HG03108 (cell line): Measurements from ENCODE around the gene L3MBTL2.
A peak's percentile ranks its signal among the peaks of the same experiment; 100 is the strongest.
"Not testable (repeated sequence)": the region's sequence is repeated elsewhere in the genome, so short reads cannot be mapped to it uniquely, and the experiment has no call there.

Experiments
- ATAC-seq: cut with Tn5 transposase; IDR thresholded peaks from one replicate; pipeline ENCODE4 v1.9.1; 2021; ENCODE audit warnings: moderate library complexity; ENCODE audit not compliant: unreplicated experiment

L3MBTL2 gene

DNA sequence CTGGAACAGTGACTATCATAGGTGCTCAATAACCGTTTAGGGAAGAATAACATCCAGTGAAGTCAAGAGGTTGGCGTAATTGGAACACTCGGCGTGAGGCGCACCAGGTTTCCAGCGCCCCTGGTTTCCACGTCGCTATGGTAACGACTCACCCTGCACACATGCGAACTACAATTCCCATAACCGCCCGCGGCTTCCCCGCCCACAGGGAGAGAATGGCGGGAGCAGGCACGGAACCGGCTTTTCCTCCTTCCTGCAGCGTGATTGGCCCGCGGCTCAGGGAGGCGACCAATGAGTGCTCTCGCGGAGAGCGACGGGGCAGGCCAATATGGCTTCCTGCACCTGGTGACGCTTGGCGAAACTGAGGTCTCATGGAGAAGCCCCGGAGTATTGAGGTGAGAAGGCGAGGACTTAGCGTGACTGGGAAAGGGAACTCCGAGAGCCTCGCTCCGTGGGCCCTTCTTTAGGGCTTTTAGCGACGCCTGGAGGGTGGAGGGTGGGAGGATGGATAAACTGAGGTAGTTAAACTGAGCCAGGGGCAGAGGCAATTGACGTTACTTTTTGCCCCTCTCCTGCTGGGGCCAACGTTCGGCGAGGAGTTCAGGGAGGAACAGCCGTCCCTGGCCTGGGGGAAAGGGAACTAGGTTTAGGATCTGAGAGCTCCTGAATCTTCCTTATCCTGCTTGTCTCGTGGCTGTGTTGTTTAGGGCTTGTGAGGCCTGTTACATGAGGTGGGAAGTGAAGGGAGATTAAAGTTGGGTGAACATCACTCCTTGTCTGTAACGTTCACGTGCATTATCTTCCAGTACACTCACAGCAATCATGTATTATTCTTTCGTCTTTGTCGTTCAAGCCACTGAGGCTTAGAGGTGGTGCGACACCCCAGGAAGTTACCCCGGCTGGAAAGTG, at the start of gene L3MBTL2:
Gene L3MBTL2, plus strand, starts transcription at position 321 of the 909 bp plus-strand sequence. Its CDS starts 51 bp downstream, at position 372.
- ATAC-seq: peak; percentile 99

DNA sequence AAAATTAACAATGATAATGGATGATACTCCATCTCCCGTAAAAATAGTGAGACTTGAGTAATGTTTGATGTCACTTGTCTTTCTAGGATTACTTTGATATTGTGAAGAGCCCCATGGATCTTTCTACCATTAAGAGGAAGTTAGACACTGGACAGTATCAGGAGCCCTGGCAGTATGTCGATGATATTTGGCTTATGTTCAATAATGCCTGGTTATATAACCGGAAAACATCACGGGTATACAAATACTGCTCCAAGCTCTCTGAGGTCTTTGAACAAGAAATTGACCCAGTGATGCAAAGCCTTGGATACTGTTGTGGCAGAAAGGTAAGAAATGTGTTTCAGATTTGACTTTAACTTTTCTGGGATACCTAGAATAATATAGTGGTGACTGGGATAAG, 48.0 kb upstream of the L3MBTL2 start:
- ATAC-seq: no peak

DNA sequence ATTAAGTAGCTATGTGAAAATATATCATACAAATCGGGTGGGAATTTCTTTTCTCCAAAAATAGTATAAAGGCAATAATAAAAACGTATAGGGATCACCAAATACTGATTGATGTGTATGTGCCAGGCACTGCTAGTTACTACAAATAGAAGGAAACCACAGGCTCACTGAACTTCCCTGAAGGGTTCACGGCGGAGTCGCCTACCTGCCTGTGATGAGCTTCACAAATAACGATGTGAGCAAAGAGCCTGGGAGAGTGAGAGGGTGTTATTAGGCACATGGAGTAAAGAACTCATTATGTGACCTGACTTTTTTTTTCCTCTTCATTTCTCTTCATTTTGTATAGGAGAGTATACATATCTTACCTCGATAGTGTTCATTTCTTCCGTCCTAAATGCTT, 36.0 kb upstream of the L3MBTL2 start:
- ATAC-seq: no peak

DNA sequence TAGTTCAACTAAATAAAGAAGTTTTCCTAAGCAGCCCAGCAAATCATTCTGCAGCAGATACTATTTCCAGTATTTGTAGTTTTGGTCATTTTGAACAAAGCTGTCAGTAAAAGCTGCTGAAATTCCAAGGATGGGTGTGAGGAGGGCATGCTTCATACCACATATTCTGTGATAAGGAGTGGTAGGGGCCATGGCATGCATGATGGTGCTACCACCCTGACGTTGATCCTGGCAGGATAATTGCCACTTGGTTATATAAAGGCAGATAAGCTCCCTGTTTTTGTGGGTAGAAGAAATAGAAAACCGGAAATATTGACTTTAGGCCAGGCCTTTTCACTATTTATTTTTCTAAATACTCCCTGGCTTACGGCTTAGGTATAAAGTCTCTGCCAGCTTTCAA, 33.1 kb upstream of the L3MBTL2 start:
- no peak for ATAC-seq

DNA sequence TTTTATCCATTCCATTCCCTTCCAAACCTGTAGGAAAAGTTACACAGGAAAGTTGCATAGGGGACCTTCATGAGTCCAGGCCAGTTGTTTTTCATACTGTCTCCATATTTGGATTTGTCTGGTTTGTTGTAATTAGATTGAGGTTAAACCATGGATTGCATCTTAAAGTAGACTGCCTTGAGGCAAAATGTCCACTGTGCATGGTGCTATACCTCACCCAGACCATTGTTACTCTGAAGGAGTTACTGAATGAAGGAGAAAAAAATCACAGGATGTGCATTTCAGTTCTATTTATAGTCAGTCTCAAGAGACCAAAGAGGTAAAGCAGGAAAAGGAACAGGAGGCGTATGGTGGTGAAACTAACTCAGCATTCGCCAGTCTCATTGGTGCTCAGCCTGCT, 29.6 kb upstream of the L3MBTL2 start:
- no peak for ATAC-seq

DNA sequence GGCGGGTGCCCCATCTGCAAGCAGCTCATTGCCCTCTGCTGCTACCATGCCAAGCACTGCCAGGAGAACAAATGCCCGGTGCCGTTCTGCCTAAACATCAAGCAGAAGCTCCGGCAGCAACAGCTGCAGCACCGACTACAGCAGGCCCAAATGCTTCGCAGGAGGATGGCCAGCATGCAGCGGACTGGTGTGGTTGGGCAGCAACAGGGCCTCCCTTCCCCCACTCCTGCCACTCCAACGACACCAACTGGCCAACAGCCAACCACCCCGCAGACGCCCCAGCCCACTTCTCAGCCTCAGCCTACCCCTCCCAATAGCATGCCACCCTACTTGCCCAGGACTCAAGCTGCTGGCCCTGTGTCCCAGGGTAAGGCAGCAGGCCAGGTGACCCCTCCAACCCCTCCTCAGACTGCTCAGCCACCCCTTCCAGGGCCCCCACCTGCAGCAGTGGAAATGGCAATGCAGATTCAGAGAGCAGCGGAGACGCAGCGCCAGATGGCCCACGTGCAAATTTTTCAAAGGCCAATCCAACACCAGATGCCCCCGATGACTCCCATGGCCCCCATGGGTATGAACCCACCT, 28.0 kb upstream of the L3MBTL2 start:
- ATAC-seq: no peak

DNA sequence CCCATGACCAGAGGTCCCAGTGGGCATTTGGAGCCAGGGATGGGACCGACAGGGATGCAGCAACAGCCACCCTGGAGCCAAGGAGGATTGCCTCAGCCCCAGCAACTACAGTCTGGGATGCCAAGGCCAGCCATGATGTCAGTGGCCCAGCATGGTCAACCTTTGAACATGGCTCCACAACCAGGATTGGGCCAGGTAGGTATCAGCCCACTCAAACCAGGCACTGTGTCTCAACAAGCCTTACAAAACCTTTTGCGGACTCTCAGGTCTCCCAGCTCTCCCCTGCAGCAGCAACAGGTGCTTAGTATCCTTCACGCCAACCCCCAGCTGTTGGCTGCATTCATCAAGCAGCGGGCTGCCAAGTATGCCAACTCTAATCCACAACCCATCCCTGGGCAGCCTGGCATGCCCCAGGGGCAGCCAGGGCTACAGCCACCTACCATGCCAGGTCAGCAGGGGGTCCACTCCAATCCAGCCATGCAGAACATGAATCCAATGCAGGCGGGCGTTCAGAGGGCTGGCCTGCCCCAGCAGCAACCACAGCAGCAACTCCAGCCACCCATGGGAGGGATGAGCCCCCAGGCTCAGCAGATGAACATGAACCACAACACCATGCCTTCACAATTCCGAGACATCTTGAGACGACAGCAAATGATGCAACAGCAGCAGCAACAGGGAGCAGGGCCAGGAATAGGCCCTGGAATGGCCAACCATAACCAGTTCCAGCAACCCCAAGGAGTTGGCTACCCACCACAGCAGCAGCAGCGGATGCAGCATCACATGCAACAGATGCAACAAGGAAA, 27.3 kb upstream of the L3MBTL2 start:
- ATAC-seq: no peak

DNA sequence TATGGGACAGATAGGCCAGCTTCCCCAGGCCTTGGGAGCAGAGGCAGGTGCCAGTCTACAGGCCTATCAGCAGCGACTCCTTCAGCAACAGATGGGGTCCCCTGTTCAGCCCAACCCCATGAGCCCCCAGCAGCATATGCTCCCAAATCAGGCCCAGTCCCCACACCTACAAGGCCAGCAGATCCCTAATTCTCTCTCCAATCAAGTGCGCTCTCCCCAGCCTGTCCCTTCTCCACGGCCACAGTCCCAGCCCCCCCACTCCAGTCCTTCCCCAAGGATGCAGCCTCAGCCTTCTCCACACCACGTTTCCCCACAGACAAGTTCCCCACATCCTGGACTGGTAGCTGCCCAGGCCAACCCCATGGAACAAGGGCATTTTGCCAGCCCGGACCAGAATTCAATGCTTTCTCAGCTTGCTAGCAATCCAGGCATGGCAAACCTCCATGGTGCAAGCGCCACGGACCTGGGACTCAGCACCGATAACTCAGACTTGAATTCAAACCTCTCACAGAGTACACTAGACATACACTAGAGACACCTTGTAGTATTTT, 26.6 kb upstream of the L3MBTL2 start:
- ATAC-seq: no peak

DNA sequence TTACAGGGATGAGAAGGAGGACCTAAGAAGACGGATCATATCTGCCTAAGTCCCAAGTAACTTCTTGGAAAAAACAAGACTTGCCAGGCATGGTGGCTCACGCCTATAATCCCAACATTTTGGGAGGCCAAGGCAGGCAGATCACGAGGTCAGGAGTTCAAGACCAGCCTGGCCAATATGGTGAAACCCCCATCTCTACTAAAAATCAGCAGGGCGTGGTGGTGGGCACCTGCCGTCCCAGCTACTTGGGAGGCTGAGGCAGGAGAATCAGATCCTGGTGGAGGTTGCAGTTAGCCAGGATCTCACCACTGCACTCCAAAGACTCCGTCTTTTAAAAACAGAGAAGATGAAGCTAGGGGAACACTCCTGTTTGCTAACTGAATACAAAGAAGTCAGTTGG, 24.8 kb upstream of the L3MBTL2 start:
- ATAC-seq: not testable (repeated sequence)

DNA sequence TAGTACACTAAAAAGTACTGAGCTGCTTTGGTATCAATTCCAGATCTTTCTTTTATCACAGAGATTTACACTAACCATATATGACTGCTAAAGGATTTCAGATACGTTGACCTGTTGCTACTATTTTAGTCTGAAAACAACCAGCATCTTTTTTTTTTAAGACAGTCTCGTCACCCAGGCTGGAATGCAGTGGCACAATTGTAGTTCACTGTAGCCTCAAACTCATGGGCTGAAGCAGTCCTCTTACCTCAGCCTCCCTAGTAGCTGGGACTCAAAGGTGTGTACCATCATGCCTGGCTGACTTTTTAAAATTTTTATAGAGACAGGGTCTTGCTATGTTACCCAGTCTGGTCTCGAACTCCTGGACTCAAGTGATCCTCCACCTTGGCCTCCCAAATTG, 24.2 kb upstream of the L3MBTL2 start:
- no peak for ATAC-seq

DNA sequence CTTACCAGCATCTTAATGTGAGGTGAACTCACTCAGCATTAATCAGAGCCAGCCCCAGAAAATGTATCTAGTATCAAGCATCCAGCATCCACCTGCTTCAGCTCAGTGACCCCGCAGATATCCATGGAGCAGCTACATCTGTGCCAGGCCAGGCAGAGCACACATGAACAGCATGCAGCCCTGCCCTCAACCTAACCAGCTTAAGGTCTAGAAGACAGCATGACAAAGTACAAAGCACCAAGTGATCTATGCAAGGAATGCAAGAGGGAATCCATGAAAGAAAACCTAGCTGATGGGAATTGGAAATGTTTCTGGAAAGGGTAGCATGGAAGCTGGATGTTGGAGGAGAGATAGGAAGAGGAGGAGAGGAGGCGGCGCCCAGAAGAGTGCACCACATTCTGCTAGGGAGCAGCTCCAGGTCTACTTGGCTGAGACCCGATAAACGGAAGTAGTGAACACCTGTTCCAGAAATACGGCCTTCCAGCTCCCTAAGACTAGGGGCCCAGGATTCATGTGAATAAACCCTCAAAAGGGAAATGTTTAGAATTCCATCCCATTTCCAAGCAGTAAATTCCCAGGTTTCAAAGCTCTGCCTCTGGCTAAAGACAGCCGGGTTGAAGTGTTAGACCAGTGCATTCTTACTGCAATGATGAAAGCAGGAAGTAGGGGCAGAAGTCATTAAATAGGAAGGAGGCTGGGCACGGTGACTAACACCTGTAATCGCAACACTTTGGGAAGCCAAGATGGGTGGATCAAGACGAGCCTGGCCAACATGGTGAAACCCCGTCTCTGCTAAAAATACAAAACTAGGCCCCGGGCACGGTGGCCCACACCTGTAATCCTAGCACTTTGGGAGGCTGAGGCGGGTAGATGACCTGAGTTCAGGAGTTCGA, 23.5 kb upstream of the L3MBTL2 start:
- no peak for ATAC-seq

DNA sequence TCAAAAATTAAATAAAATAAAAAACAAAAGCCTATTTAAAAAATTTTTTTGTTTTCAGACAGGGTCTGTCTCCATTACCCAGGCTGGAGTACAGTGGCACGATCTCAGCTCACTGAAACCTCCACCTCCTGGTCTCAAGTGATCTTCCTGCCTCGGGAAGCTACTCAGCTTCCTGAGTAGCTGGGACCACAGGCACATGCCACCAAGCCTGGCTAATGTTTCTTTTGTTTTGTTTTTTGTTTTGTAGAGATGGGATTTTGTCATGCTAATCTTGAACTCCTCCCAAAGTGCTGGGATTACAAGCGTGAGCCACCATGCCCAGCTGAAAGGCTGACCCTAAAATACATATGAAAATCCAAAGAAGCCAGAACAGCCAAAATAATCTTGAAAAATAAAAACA, 20.4 kb upstream of the L3MBTL2 start:
- ATAC-seq: no peak

DNA sequence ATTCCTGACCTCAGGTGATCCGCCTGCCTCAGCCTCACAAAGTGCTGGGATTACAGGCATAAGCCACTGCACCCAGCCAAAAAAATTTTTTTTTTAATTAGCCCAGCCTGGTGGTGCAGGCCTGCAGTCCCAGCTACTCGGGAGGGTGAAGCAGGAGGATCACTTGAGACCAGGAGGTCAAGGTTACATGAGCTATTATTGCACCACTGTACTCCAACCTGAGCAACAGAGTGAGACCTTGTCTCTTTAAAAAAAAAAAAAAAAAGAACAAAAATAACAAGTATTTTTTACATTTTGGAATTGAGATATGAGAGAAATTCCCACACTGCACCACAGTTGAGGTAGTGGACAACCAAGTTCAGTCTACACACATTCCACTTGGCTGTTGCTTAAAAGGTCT, 13.6 kb upstream of the L3MBTL2 start:
- ATAC-seq: no peak

DNA sequence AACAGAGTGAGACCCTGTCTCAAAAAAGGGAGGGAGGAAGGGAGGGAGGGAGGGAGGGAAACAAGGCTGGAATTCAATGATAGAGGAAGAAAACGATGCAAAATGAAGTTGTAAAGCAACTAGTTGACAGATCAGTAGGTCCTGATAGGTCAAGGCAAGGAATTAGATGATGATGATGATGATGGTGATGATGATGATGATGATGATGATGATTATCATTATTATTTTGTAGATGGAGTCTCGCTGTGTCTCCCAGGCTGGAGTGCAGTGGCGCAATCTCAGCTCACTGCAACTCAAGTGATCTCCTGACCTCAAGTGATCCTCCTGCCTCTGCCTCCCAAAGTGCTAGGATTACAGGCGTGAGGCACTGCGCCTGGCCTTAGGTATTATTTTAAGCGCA, 11.3 kb upstream of the L3MBTL2 start:
- ATAC-seq: no peak

DNA sequence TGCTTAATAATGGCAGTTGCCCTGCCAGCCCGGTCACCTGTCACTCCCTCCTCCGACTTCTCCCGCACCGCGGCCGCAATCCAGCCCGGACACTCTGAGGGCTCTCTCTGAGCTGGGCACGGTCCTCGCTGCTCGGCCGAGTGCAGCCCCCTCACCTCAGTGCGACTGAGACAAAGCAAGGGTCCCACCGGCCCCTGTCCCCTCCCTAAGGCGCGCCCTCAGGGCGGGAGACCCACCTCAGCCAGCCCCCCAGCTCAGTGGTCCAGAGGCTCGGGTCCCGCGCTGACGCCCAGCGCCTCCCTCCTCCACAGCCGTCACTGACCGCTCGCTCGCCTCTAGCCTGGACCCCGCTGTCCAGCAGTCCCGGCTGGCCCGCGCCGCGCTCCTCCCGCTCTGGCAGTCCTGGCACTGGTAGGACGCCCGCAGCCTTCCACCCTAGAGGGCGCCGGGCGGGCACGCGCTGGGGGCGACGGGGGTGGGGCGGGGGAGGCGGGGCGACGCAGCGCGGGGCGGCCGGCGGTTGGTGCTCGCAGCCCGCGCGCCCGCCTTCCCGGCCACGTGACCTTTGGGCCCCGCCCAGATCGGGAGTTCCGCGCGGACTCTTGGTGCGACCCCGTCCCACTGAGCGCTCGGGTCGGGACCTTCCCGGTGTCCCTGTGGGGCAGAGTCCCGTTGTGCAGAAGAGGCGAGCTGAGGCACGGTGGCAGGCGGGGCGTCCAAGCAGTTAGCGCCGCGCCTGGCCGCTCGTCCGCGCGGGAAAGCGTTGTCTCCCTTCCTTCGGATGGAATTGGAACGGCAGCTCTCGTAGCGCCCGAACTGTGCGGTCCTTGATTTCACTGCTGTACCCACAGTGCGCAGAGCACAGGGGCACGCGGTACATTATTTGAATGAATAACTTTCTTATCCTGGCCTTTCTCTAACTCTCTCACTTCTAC, 7.8 kb upstream of the L3MBTL2 start:
- peak; percentile 67 for ATAC-seq

DNA sequence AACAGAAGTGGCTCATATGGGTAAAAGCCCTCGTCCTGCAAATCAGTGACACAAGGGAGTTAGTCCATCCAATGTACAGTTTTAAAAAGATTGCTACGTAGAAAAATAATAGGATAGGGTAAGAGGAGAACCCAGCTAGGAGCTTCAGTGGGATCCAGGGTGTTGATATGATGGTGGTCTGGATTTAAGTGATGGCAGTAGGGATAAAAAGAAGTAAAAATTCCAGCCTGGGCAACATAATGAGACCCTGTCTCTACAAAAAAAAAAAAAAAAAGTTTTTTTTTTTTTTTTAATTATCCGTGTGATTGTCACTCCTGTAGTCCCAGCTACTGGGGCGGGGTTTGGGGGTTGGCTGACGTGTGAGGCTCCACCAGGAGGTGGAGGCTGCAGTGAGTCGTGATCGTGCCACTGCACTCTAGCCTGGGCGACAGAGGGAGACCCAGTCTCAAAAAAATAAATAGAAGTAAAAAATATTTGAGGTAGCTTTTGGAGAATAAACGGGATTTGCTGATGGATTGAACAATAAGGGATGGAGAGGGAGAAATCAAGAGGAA, 7.0 kb upstream of the L3MBTL2 start:
- ATAC-seq: no peak

DNA sequence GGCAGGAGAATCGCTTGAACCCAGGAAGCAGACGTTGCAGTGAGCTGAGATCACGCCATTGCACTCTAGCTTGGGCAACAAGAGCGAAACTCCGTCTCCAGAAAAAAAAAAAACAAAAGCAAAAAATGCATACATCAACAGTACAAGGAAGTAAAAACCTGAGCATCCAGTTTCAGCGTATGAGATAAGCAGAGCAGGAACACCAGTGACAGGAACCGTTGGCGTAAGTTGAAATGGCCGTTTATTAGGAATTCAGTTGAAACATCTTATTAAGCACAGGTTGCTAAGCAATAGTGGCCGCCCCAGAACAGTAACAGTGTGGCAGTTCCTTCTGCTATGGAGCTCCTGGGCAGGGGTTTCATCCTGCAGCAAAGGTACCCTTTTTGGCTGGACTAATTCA, 4.0 kb upstream of the L3MBTL2 start:
- no peak for ATAC-seq

DNA sequence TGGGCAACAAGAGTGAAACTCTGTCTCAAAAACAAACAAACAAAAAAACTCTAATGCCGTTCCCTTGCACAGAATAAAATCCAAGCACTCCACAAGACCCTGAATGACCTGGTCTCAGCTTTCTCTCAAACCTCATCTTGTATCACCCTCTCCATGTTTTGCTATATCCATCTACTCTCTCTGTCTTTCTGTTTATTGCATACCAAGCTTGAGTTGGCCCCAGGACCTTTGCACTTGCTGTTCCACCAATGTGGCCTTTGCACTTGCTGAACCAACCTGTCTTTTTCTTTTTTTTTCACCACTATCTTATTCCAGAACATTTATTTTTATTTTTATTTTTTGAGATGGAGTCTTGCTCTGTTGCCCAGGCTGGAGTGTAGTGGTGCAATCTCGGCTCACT, 2.0 kb upstream of the L3MBTL2 start:
- no peak for ATAC-seq

DNA sequence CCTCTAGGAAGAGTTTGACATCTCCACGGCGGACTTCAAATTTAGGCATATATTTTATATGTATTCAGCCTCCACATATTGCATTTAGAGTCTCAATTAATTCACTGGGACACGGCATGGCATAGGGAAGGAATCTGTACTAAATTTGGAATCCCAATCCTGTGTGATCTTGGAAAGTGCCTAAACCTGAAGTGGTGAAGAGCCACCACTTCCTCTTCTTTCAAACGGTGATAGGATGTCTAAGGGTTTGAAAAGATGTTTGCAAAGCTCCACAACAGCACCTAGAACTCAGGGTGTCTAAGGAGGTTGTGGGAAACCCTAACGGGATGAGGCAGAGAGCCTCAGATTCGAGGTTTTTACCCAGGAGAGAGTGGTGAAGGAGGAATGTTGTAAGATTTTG, 1.0 kb upstream of the L3MBTL2 start:
- no peak for ATAC-seq
